BLaER1 treated with 17β-estradiol and CSF1 and Interleukin-3, amounts not matched to agents 10 nM and 100 nM (cell line): ENCODE data around the gene ZNF350.
"Not testable (repeated sequence)": the region's sequence is repeated elsewhere in the genome, so short reads cannot be mapped to it uniquely, and the experiment has no call there.

Source experiments
- H3K27ac ChIP-seq, 11 experiments: shearing (Covaris generic); formaldehyde crosslinking; 2 replicates each; pipeline ENCODE4 v1.8.1; 2022
- H3K27me3 ChIP-seq, 11 experiments: shearing (Covaris generic); formaldehyde crosslinking; 2 replicates each; pipeline ENCODE4 v1.8.1; 2022
- H3K36me3 ChIP-seq, 11 experiments: shearing (Covaris generic); formaldehyde crosslinking; 2 replicates each; pipeline ENCODE4 v1.8.1; 2022
- H3K4me1 ChIP-seq, 10 experiments: shearing (Covaris generic); formaldehyde crosslinking; 2 replicates each; pipeline ENCODE4 v1.8.1; 2022
- H3K4me2 ChIP-seq, 11 experiments: shearing (Covaris generic); formaldehyde crosslinking; 2 replicates each; pipeline ENCODE4 v1.8.1; 2022
- H3K4me3 ChIP-seq, 10 experiments: shearing (Covaris generic); formaldehyde crosslinking; 2 replicates each; pipeline ENCODE4 v1.8.1; 2022
- H3K9ac ChIP-seq, 11 experiments: shearing (Covaris generic); formaldehyde crosslinking; 2 replicates each; pipeline ENCODE4 v1.8.1; 2022
- H3K9me3 ChIP-seq, 11 experiments: shearing (Covaris generic); formaldehyde crosslinking; replicated peaks in 1 of 11; 2 replicates each; pipeline ENCODE4 v1.8.1; 2022
- H4K20me1 ChIP-seq, 11 experiments: shearing (Covaris generic); formaldehyde crosslinking; 2 replicates each; pipeline ENCODE4 v1.8.1; 2022
- Cebpa-rat ChIP-seq, 11 experiments: shearing (Covaris generic); IDR thresholded peaks; 2 replicates each; pipeline ENCODE4 v1.8.1; 2022

ZNF350 gene

DNA sequence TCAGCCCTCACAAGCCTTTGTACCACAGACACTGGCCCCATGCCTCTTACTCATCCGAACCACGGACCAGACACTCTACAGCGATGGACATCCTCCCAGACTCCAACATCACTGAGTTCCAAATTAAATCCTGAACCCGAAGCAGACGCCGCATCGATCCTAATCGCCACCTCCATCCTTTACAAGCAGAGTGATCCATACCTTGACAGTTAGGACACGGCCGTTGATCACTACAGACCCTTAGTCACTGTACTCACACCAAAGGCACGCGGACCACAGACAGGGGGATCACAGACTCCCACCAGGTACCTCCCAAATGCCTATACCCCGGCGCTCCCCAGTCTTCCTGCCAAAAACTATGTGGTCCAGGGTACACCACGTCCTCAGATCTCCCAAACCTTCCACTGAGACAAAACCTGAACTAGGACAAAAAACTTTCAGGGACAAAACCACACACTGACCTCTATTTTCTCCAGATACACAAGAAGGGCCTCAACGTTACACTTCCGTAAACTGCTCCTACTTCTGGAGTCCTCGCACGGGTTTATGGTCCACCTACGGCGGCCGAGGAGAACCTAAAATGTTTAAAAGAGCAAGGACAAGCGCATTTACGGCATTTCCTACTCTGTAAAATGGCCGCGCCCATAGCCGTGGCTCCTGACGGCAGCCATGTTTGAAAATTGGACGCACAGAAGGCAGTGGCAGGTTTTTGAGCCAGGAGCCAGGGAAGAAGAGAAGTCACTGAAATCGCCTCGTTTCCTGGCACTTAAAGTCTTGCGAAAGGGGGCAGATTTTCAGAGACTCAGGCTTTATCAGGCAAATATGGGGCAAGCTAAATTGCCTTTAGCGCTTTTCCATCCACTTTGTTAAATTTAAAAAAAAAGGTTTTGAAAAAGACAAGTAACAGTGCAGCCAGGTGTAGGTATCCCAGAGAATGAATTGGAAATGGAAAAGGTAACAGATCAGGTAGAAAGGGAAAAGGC, at the start of gene ZNF350:
Gene ZNF350 (minus strand): TSS at position 532 of the 983 bp plus-strand sequence. CDS start 12,480 bp downstream, outside the sequence.
- Histone ChIP-seq H3K9me3 (peaks cover 90 to 97% (median 94%) of the 10 kb centered on the region in 11 experiments), H3K27ac (peak within 1 kb of the TSS; percentile 85 to 94 (median 91)), H4K20me1 (no peaks in the 10 kb centered on the region), H3K4me2 (peak within 1 kb of the TSS; percentile 79 to 94 (median 87)), H3K27me3 (no peaks in the 10 kb centered on the region), H3K9ac (peak within 1 kb of the TSS; percentile 88 to 97 (median 93)), H3K36me3 (peaks cover 42 to 64% (median 54%) of the 10 kb centered on the region in 11 experiments), H3K4me1 (peaks cover 5 to 9% (median 7%) of the 10 kb centered on the region in 10 experiments; a peak in 13 of 20 replicates), H3K4me3 (peak within 1 kb of the TSS; percentile 87 to 100 (median 94))
- peak in 1 of 11 experiments; percentile 25; a peak in 1 of 22 replicates for TF ChIP-seq Cebpa-rat (IDR thresholded peaks at IDR 0.05)

GRCh38 chr19:52034051-52034728, 47.5 kb upstream of the ZNF350 start:
- Histone ChIP-seq H3K9ac (no peak overlapping the region), H3K27ac (no peak overlapping the region), H4K20me1 (no peaks in the 10 kb centered on the region), H3K4me1 (peaks cover 0 to 15% (median under 1%) of the 10 kb centered on the region in 10 experiments; a peak in 10 of 20 replicates), H3K36me3 (peaks cover 76 to 94% (median 91%) of the 10 kb centered on the region in 11 experiments), H3K27me3 (no peaks in the 10 kb centered on the region), H3K4me3 (peak overlapping the region; percentile 4 to 47 (median 34); a peak in 18 of 20 replicates), H3K9me3 (peaks cover 94 to 97% (median 96%) of the 10 kb centered on the region in 11 experiments), H3K4me2 (no peak overlapping the region)
- TF ChIP-seq Cebpa-rat (IDR thresholded peaks at IDR 0.05), result no peak

DNA sequence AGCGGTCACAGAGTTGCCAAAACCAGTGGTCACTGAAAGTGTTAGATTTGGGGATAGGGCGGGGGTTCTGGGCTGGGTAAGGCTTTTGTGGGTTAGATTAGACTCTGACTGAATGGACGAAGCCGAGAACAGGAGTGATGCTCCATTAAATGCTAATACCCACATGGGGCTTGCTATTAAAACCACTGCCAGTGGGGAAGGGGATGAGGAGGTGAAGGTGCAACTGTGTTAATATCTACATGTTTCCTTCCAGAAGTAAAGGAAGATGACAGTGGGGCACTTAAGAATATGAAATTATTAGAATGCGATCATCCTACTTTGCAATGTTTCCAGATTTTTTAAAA, 42.1 kb upstream of the ZNF350 start:
- Histone ChIP-seq H3K36me3 (peaks cover 52 to 75% (median 72%) of the 10 kb centered on the region in 11 experiments), H3K4me3 (peak overlapping the region; percentile 74 to 91 (median 81)), H4K20me1 (no peaks in the 10 kb centered on the region), H3K9me3 (peaks cover 73 to 80% (median 77%) of the 10 kb centered on the region in 11 experiments), H3K4me1 (peaks cover 7 to 26% (median 14%) of the 10 kb centered on the region in 10 experiments; a peak in 18 of 20 replicates), H3K9ac (peak overlapping the region; percentile 91 to 98 (median 94)), H3K4me2 (peak overlapping the region; percentile 74 to 91 (median 81)), H3K27ac (peak overlapping the region; percentile 89 to 97 (median 94)), H3K27me3 (no peaks in the 10 kb centered on the region)
- TF ChIP-seq Cebpa-rat (IDR thresholded peaks at IDR 0.05), result no peak

DNA sequence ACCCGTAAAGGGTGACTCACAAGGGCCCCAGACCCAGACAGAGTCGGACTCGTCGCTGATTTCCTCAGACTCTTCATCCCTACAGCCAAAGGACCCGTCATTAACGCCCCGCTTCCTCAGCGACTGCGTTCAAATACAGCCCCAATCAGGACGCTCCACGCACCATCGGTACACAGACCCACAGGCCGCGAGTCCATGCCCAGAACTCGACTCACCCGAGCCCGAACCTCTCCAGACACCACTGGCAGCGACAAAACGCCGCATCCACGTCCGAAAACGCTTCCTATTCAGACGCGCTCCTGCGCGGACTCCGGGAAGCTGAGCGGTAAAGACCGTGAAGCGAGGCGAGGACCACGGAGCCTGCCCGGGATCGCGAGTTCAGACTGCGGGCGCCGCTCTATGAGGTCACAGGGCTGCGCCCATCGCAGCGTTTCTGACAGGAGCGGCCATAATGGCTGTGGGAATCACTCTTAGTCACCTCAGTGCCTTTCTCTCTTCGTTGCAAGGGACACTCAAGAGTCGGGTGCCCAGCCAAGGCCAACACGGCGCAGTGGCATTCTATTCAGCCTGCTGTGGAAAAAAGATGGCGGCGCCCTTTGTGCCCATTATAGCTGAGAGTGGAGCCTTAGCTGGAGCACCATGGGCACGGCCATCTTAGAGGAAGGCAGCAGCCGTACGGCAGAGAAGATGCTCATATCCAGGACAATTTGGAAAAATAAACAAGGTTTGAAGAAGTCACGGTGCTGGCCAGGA, 41.6 kb upstream of the ZNF350 start, which contains the start of gene ZNF614:
Gene ZNF614 (minus strand): TSS at position 353 of the 753 bp plus-strand sequence. CDS start 2,634 bp downstream, outside the sequence.
- peak within 1 kb of the TSS; percentile 74 to 93 (median 84) for H3K4me2 ChIP-seq
- H3K4me3 ChIP-seq, result peak within 1 kb of the TSS; percentile 74 to 91 (median 81)
- peaks cover 52 to 75% (median 72%) of the 10 kb centered on the region in 11 experiments for H3K36me3 ChIP-seq
- no peaks in the 10 kb centered on the region for H4K20me1 ChIP-seq
- peaks cover 73 to 80% (median 77%) of the 10 kb centered on the region in 11 experiments for H3K9me3 ChIP-seq
- peaks cover 7 to 26% (median 14%) of the 10 kb centered on the region in 10 experiments; a peak in 18 of 20 replicates for H3K4me1 ChIP-seq
- no peak for TF ChIP-seq Cebpa-rat (IDR thresholded peaks at IDR 0.05)
- H3K27me3 ChIP-seq, result no peaks in the 10 kb centered on the region
- peak within 1 kb of the TSS; percentile 91 to 98 (median 94) for H3K9ac ChIP-seq
- peak within 1 kb of the TSS; percentile 89 to 97 (median 94) for H3K27ac ChIP-seq

GRCh38 chr19:52026255-52026990, 39.8 kb upstream of the ZNF350 start:
- not testable (repeated sequence) for H3K27me3 ChIP-seq, H4K20me1 ChIP-seq, H3K9ac ChIP-seq, H3K27ac ChIP-seq
- peak overlapping the region; percentile 73 to 93 (median 81); a peak in 19 of 22 replicates for H3K4me2 ChIP-seq
- peaks cover 7 to 26% (median 14%) of the 10 kb centered on the region in 10 experiments; a peak in 18 of 20 replicates for H3K4me1 ChIP-seq
- peaks cover 58 to 75% (median 72%) of the 10 kb centered on the region in 11 experiments for H3K36me3 ChIP-seq
- H3K9me3 ChIP-seq, result peaks cover 73 to 80% (median 77%) of the 10 kb centered on the region in 11 experiments
- H3K4me3 ChIP-seq, result peak overlapping the region; percentile 74 to 91 (median 81); a peak in 14 of 20 replicates

DNA sequence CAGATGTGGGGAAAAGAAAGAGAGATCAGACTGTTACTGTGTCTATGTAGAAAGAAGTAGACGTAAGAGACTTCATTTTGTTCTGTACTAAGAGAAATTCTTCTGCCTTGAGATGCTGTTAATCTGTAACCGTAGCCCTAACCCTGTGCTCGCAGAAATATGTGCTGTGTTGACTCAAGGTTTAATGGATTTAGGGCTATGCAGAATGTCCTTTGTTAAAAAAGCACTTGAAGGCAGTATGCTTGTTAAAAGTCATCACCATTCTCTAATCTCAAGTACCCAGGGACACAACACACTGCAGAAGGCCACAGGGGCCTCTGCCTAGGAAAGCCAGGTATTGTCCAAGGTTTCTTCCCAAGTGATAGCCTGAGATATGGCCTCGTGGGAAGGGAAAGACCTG, 37.8 kb upstream of the ZNF350 start:
- H3K27me3 ChIP-seq, H4K20me1 ChIP-seq, H3K4me2 ChIP-seq, H3K9ac ChIP-seq, H3K27ac ChIP-seq: not testable (repeated sequence)
- peak overlapping the region in 4 of 10 experiments; percentile 28 to 45 (median 33); a peak in 6 of 20 replicates for H3K4me3 ChIP-seq
- peaks cover 7 to 16% (median 11%) of the 10 kb centered on the region in 10 experiments; a peak in 18 of 20 replicates for H3K4me1 ChIP-seq
- H3K9me3 ChIP-seq, result peaks cover 76 to 80% (median 78%) of the 10 kb centered on the region in 11 experiments
- H3K36me3 ChIP-seq, result peaks cover 73 to 79% (median 78%) of the 10 kb centered on the region in 11 experiments

DNA sequence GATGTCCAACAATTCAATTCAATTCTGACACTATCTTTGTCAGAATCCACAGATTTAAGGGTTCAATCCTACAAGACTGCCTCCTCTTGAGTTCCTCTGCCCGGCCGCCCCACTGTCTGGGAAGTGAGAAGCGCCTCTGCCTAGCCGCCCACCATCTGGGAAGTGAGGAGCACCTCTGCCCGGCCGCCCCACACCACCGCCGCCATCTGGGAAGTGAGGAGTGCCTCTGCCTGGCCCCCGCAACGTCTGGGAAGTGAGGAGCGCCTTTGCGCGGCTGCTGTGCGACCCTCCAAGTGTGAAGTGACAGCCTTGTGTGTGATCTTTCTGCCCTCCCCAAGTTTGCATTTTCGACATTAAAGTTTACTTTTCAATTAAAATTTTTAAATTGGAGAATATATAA, 35.6 kb upstream of the ZNF350 start:
- Histone ChIP-seq H3K9ac (no peak overlapping the region), H3K27ac (no peak overlapping the region), H3K4me1 (peaks cover 4 to 9% (median 5%) of the 10 kb centered on the region in 10 experiments; a peak in 18 of 20 replicates), H3K4me2 (no peak overlapping the region), H3K27me3 (no peaks in the 10 kb centered on the region), H3K36me3 (peaks cover 96 to 100% (median 100%) of the 10 kb centered on the region in 11 experiments), H4K20me1 (no peaks in the 10 kb centered on the region), H3K4me3 (peak overlapping the region in 7 of 10 experiments; percentile 11 to 38 (median 29); a peak in 7 of 20 replicates), H3K9me3 (peaks cover 98 to 100% (median 100%) of the 10 kb centered on the region in 11 experiments)
- no peak for TF ChIP-seq Cebpa-rat (IDR thresholded peaks at IDR 0.05)
